DOHH2 (cell line): ENCODE data around the gene CHRNA5.

Experiments
- H3F3A ChIP-seq: fragments of 200-600 bp; sonication (generic), shearing (Covaris generic); 2 replicates; pipeline ENCODE4 v1.6.0; 2016; ENCODE audit warnings: antibody characterized with exemption, mild to moderate bottlenecking; ENCODE audit not compliant: control insufficient read depth, insufficient read depth
- H3K27ac ChIP-seq: fragments of 200-600 bp; sonication (generic); 2 replicates; pipeline ENCODE4 v1.5.1; 2014; ENCODE audit warnings: low read depth, mild to moderate bottlenecking, low read length, moderate library complexity
- H3K27me3 ChIP-seq: fragments of 200-600 bp; sonication (generic); 2 replicates; pipeline ENCODE4 v1.6.1; 2014; ENCODE audit warnings: mild to moderate bottlenecking, low read length, mixed read lengths; ENCODE audit not compliant: control insufficient read depth
- H3K36me3 ChIP-seq: fragments of 200-600 bp; sonication (generic); 2 replicates; pipeline ENCODE4 v1.6.1; 2014; ENCODE audit warnings: mild to moderate bottlenecking, low read length, moderate library complexity, mixed read lengths; ENCODE audit not compliant: control insufficient read depth
- H3K4me1 ChIP-seq: fragments of 200-600 bp; sonication (generic); 2 replicates; pipeline ENCODE4 v1.6.1; 2014; ENCODE audit warnings: mild to moderate bottlenecking, low read length, mixed read lengths; ENCODE audit not compliant: control insufficient read depth
- H3K4me2 ChIP-seq: fragments of 200-600 bp; sonication (generic); 2 replicates; pipeline ENCODE4 v1.6.0; 2014; ENCODE audit warnings: mild to moderate bottlenecking, low read length, moderate library complexity
- H3K4me3 ChIP-seq: fragments of 200-600 bp; sonication (generic); 2 replicates; pipeline ENCODE4 v1.5.1; 2014; ENCODE audit warnings: mild to moderate bottlenecking, low read length, mixed read lengths
- H3K79me2 ChIP-seq: fragments of 200-600 bp; sonication (generic); 2 replicates; pipeline ENCODE4 v1.6.1; 2014; ENCODE audit warnings: mild to moderate bottlenecking, low read length, mixed read lengths; ENCODE audit not compliant: control insufficient read depth
- H3K9me2 ChIP-seq: fragments of 200-600 bp; sonication (generic); replicated peaks from 2 replicates; pipeline ENCODE4 v1.6.1; 2014; ENCODE audit warnings: mild to moderate bottlenecking, low read length, mixed read lengths; ENCODE audit not compliant: control insufficient read depth
- H3K9me3 ChIP-seq: fragments of 200-600 bp; sonication (generic); 2 replicates; pipeline ENCODE4 v1.6.1; 2014; ENCODE audit warnings: antibody characterized with exemption, low read length, mixed read lengths; ENCODE audit not compliant: control insufficient read depth, insufficient read depth
- H4K20me1 ChIP-seq: fragments of 200-600 bp; sonication (generic); 2 replicates; pipeline ENCODE4 v1.6.0; 2014; ENCODE audit warnings: low read depth, mild to moderate bottlenecking, antibody characterized with exemption, low read length, moderate library complexity; ENCODE audit not compliant: control insufficient read depth, insufficient read depth
- EZH2phosphoT487 ChIP-seq: fragments of 200-600 bp; sonication (generic); IDR thresholded peaks from 2 replicates; pipeline ENCODE4 v1.6.1; 2017; ENCODE audit warnings: borderline replicate concordance, mild to moderate bottlenecking, antibody characterized with exemption, low read length, moderate library complexity, mixed read lengths
- TF ChIP-seq, protein P1 (sequence below): fragments of 200-600 bp; sonication (generic); IDR thresholded peaks from one replicate; pipeline ENCODE4 v1.5.1; 2014; ENCODE audit warnings: antibody characterized with exemption, mild to moderate bottlenecking, low read depth, low read length; ENCODE audit not compliant: poor library complexity, severe bottlenecking

CHRNA5 gene

DNA sequence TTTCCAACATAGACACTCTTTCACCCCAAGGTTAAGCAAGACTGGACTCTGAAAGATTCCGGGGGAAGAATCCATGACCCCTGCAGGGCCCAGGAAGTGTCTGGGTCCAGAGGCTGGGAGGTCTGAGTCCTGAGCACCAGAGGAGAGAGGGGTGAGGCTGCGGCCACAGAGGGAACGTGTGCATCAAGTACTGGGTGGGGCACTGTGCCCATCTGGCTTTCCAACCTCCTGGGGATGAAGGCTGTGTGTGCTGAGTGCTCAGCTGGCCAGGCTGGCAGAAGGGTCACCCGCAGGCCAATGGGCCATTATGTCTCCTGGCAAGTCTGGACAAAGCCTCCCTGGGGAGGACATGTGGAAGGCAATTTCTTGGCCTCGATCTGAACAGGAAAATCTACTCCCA lies 52.2 kb downstream of the CHRNA5 start:
- H3F3A ChIP-seq: no peaks in the 10 kb centered on the region
- no peaks in the 10 kb centered on the region for H3K36me3 ChIP-seq
- H3K27ac ChIP-seq: no peak overlapping the region
- H3K9me3 ChIP-seq: no peaks in the 10 kb centered on the region
- no peak overlapping the region for H3K4me3 ChIP-seq
- H3K4me1 ChIP-seq: no peaks in the 10 kb centered on the region
- H4K20me1 ChIP-seq: no peaks in the 10 kb centered on the region
- H3K9me2 ChIP-seq: no peaks in the 10 kb centered on the region
- H3K27me3 ChIP-seq: no peaks in the 10 kb centered on the region
- no peaks in the 10 kb centered on the region for H3K79me2 ChIP-seq
- TF ChIP-seq, protein P1, sequence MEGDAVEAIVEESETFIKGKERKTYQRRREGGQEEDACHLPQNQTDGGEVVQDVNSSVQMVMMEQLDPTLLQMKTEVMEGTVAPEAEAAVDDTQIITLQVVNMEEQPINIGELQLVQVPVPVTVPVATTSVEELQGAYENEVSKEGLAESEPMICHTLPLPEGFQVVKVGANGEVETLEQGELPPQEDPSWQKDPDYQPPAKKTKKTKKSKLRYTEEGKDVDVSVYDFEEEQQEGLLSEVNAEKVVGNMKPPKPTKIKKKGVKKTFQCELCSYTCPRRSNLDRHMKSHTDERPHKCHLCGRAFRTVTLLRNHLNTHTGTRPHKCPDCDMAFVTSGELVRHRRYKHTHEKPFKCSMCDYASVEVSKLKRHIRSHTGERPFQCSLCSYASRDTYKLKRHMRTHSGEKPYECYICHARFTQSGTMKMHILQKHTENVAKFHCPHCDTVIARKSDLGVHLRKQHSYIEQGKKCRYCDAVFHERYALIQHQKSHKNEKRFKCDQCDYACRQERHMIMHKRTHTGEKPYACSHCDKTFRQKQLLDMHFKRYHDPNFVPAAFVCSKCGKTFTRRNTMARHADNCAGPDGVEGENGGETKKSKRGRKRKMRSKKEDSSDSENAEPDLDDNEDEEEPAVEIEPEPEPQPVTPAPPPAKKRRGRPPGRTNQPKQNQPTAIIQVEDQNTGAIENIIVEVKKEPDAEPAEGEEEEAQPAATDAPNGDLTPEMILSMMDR: no peak
- TF ChIP-seq EZH2phosphoT487: no peak
- no peak overlapping the region for H3K4me2 ChIP-seq

DNA sequence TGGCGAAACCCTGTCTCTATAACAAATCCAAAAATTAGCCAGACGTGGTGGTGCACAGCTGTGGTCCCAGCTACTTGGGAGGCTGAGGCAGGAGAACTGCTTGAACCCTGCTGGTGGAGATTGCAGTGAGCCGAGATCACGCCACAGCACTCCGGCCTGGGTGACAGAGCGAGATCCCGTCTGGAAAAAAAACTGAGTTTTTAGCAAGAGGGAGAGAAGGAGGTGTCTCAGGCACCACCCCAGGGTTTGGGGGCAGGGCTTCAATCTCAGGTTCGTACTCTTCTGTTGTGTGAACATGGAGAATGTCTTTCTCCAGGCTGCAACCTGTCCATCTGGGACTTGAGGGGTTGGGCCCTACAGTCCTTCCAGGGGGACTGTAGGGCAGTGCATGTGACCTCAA lies 52.7 kb downstream of the CHRNA5 start:
- H3K4me2 ChIP-seq: no peak overlapping the region
- H3K4me1 ChIP-seq: no peaks in the 10 kb centered on the region
- H3F3A ChIP-seq: no peaks in the 10 kb centered on the region
- H4K20me1 ChIP-seq: no peaks in the 10 kb centered on the region
- no peaks in the 10 kb centered on the region for H3K27me3 ChIP-seq
- H3K9me2 ChIP-seq: no peaks in the 10 kb centered on the region
- TF ChIP-seq, protein P1: no peak
- no peak for TF ChIP-seq EZH2phosphoT487
- H3K9me3 ChIP-seq: no peaks in the 10 kb centered on the region
- no peaks in the 10 kb centered on the region for H3K79me2 ChIP-seq
- H3K36me3 ChIP-seq: no peaks in the 10 kb centered on the region
- H3K4me3 ChIP-seq: no peak overlapping the region
- no peak overlapping the region for H3K27ac ChIP-seq

DNA sequence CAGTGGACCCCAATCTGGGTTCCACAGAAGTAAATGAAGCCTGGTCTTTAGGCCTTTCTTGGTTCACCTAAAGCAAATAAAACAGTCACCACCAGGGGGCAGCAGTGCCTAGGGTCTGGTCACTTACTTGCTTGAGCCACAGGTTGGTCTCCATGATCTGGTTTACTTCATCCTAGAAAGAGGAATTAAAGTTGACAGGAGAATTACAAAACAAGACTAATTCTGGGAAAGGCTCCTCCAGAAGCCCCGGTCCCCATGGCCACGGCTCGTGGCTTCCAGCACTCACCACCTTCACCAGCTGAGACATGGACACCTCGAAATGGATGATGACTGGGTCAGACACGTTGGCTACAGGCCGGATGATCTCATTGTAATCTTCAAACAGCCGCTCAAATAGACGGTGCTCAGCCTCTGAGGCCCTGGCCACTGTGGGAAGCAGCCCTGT lies 53.2 kb downstream of the CHRNA5 start:
- H4K20me1 ChIP-seq: no peaks in the 10 kb centered on the region
- no peaks in the 10 kb centered on the region for H3K36me3 ChIP-seq
- H3F3A ChIP-seq: no peaks in the 10 kb centered on the region
- TF ChIP-seq, protein P1: peak; percentile 90
- no peak for TF ChIP-seq EZH2phosphoT487
- no peaks in the 10 kb centered on the region for H3K79me2 ChIP-seq
- no peak overlapping the region for H3K4me3 ChIP-seq
- H3K9me3 ChIP-seq: no peaks in the 10 kb centered on the region
- no peak overlapping the region for H3K27ac ChIP-seq
- H3K9me2 ChIP-seq: no peaks in the 10 kb centered on the region
- H3K4me2 ChIP-seq: no peak overlapping the region
- H3K4me1 ChIP-seq: no peaks in the 10 kb centered on the region
- H3K27me3 ChIP-seq: no peaks in the 10 kb centered on the region
